Suprapubic skin (tissue), 4 donors: ENCODE measurements around the gene ATP11B. TPM values are rescaled to one million over a fixed set of nuclear protein-coding genes. Genes with fewer than 3 reads are reported as not detected.

Source experiments
- DNase-seq, 2 donors: peaks; one replicate each; pipeline ENCODE4 v3.0.0-alpha.2; 2019; ENCODE audit warnings: low spot score in 2 of 2
- H3K27ac ChIP-seq: fragments of 200-600 bp; sonication (generic); one replicate; pipeline ENCODE4 v1.5.1; 2019
- H3K27me3 ChIP-seq: fragments of 200-600 bp; sonication (generic); one replicate; pipeline ENCODE4 v1.5.1; 2019
- H3K36me3 ChIP-seq: fragments of 200-600 bp; sonication (generic); one replicate; pipeline ENCODE4 v1.5.1; 2019
- H3K4me1 ChIP-seq: fragments of 200-600 bp; sonication (generic); one replicate; pipeline ENCODE4 v1.5.1; 2019
- H3K4me3 ChIP-seq: fragments of 200-600 bp; sonication (generic); one replicate; pipeline ENCODE4 v1.5.1; 2019; ENCODE audit warnings: mild to moderate bottlenecking
- H3K9me3 ChIP-seq: fragments of 200-600 bp; sonication (generic); one replicate; pipeline ENCODE4 v1.5.1; 2019
- EP300 ChIP-seq: sonication (generic); formaldehyde crosslinking; IDR thresholded peaks from one replicate; pipeline ENCODE4 v1.6.1; 2017; ENCODE audit warnings: antibody characterized with exemption
- POLR2A ChIP-seq, 2 donors: fragments of 450-650 bp; IDR thresholded peaks; one replicate each; pipeline ENCODE4 v1.6.1; 2017; ENCODE audit warnings: antibody characterized with exemption in 2 of 2, mild to moderate bottlenecking in 2 of 2, moderate library complexity in 2 of 2
- POLR2AphosphoS5 ChIP-seq, 3 donors: sonication (generic); formaldehyde crosslinking; IDR thresholded peaks; one replicate each; pipeline ENCODE4 v1.6.1; 2017; ENCODE audit warnings: antibody characterized with exemption in 3 of 3
- WGBS: methylation state at CpG from one replicate; pipeline ENCODE4 v1.1.5; 2018; 5-methylcytosine and 5-hydroxymethylcytosine counted together
- total RNA-seq, 4 donors: library from RNA; depleted of rRNA; stranded (reverse); fragments of >200 nt; gene quantifications; one replicate each; pipeline ENCODE4 v1.1.0, GENCODE V29; 2016
- TF ChIP-seq, protein P1 (sequence below), 2 donors: fragments of 200-600 bp in 1 of 2; fragments of 450-650 bp in 1 of 2; sonication (generic) in 1 of 2; IDR thresholded peaks; one replicate each; pipeline ENCODE4 v1.5.1; 2016 to 2019; ENCODE audit warnings: antibody characterized with exemption in 2 of 2, mild to moderate bottlenecking in 1 of 2, moderate library complexity in 1 of 2

ATP11B gene
- total RNA-seq, 4 donors from 2014 or later, result 87.7 to 160 (median 122) TPM

DNA sequence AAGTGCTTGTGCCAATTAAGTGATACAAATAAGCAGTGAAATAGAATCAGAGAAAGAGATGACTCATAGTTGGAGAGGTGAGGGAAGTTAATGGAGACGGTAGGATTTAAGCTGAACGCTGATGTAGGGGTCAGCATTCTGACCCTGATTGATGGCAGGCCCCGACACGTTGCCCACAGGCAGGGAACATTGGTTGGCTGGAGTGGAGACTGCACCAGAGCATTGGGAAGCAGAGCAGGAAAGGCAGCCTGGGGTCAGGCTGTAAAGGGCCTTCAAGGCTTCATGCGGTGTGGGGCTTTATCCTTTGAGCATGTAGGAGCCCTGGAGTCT, 118.4 kb downstream of the ATP11B start:
- H3K36me3 ChIP-seq, result peaks cover 17% of the 10 kb centered on the region
- no peak overlapping the region for H3K4me3 ChIP-seq
- no peak overlapping the region for H3K27ac ChIP-seq
- H3K27me3 ChIP-seq, result no peaks in the 10 kb centered on the region
- TF ChIP-seq, protein P1, sequence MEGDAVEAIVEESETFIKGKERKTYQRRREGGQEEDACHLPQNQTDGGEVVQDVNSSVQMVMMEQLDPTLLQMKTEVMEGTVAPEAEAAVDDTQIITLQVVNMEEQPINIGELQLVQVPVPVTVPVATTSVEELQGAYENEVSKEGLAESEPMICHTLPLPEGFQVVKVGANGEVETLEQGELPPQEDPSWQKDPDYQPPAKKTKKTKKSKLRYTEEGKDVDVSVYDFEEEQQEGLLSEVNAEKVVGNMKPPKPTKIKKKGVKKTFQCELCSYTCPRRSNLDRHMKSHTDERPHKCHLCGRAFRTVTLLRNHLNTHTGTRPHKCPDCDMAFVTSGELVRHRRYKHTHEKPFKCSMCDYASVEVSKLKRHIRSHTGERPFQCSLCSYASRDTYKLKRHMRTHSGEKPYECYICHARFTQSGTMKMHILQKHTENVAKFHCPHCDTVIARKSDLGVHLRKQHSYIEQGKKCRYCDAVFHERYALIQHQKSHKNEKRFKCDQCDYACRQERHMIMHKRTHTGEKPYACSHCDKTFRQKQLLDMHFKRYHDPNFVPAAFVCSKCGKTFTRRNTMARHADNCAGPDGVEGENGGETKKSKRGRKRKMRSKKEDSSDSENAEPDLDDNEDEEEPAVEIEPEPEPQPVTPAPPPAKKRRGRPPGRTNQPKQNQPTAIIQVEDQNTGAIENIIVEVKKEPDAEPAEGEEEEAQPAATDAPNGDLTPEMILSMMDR (IDR thresholded peaks at IDR 0.05), result no peak
- TF ChIP-seq POLR2A (IDR thresholded peaks at IDR 0.05), result no peak
- no peak for TF ChIP-seq EP300
- no peak for TF ChIP-seq POLR2AphosphoS5 (IDR thresholded peaks at IDR 0.05)
- no peak for DNase-seq
- H3K4me1 ChIP-seq, result no peaks in the 10 kb centered on the region
- WGBS, result 65% methylated on average over 5 of the region's 5 CpGs
- no peaks in the 10 kb centered on the region for H3K9me3 ChIP-seq

DNA sequence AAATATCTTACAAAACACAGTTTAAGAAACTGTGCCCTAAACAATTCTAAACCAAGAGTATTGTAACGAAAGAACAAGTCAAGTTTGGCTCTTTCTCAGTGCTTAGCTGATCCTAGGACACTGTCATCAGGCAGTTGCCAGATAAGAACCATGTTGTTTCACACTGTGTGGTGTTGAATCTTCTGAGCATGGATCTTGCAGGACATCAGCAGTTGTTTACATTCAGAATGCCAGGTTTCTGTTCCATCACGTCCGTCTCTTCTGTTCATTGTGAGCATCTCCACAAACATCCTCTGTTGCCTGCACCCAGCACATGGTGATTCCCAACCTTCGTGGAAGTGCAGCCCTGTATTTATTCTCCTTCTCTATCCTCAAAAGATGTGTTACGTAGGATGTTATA, 119.2 kb downstream of the ATP11B start:
- Histone ChIP-seq H3K4me3 (no peak overlapping the region), H3K27me3 (no peaks in the 10 kb centered on the region), H3K4me1 (no peaks in the 10 kb centered on the region), H3K27ac (no peak overlapping the region), H3K36me3 (peaks cover 15% of the 10 kb centered on the region), H3K9me3 (no peaks in the 10 kb centered on the region)
- DNase-seq, result no peak
- 78% methylated on average over 5 of the region's 5 CpGs for WGBS
- TF ChIP-seq POLR2AphosphoS5 (IDR thresholded peaks at IDR 0.05), result no peak
- TF ChIP-seq POLR2A (IDR thresholded peaks at IDR 0.05), result no peak
- TF ChIP-seq, protein P1 (IDR thresholded peaks at IDR 0.05), result no peak
- TF ChIP-seq EP300, result no peak

GRCh38 chr3:182913889-182914288, 120.6 kb downstream of the ATP11B start:
- TF ChIP-seq POLR2AphosphoS5 (IDR thresholded peaks at IDR 0.05) (no peak), POLR2A (IDR thresholded peaks at IDR 0.05) (no peak), EP300 (no peak)
- TF ChIP-seq, protein P1 (IDR thresholded peaks at IDR 0.05), result no peak
- H3K36me3 ChIP-seq, result peaks cover 15% of the 10 kb centered on the region

DNA sequence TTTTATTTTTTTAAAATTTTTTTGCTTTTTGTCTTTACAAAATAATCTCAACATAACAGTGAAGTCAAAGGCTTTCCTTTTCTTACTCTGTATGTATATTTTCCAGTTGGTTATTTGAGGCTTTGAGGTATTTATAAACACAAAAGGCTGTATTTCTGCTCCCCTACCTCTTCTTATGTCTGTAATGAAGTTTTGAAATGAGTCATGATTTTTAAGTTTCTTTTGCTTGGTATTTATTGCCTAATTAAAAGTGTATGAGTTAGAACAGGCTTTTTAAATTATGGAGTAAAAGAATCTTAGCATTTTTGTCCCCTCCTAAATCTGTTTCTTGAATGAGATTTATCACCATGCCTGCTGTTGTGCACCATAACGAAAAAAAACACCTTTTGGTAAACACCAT, 121.0 kb downstream of the ATP11B start:
- Histone ChIP-seq H3K9me3 (no peaks in the 10 kb centered on the region), H3K4me3 (no peak overlapping the region), H3K27me3 (no peaks in the 10 kb centered on the region), H3K36me3 (peaks cover 15% of the 10 kb centered on the region), H3K4me1 (no peaks in the 10 kb centered on the region), H3K27ac (no peak overlapping the region)
- DNase-seq, result no peak
- TF ChIP-seq POLR2A (IDR thresholded peaks at IDR 0.05) (no peak), POLR2AphosphoS5 (IDR thresholded peaks at IDR 0.05) (no peak), EP300 (no peak)
- TF ChIP-seq, protein P1 (IDR thresholded peaks at IDR 0.05), result no peak
- 73% methylated on average over 1 of the region's 1 CpG for WGBS

More at GRCh38 chr3:182913889-182914288, 120.6 kb downstream of the ATP11B start:
- Histone ChIP-seq H3K4me3 (no peak overlapping the region), H3K27ac (no peak overlapping the region), H3K4me1 (no peaks in the 10 kb centered on the region), H3K9me3 (no peaks in the 10 kb centered on the region), H3K27me3 (no peaks in the 10 kb centered on the region)
- no peak for DNase-seq
- 73% methylated on average over 4 of the region's 4 CpGs for WGBS

- Histone ChIP-seq H3K27me3 (no peaks in the 10 kb centered on the region), H3K9me3 (no peaks in the 10 kb centered on the region), H3K4me3 (no peak overlapping the region), H3K4me1 (no peaks in the 10 kb centered on the region), H3K36me3 (peaks cover 12% of the 10 kb centered on the region), H3K27ac (no peak overlapping the region)
- 83% methylated on average over 3 of the region's 3 CpGs for WGBS
- DNase-seq, result no peak
- TF ChIP-seq EP300, result no peak
- TF ChIP-seq, protein P1 (IDR thresholded peaks at IDR 0.05), result no peak
- TF ChIP-seq POLR2AphosphoS5 (IDR thresholded peaks at IDR 0.05), result no peak
- TF ChIP-seq POLR2A (IDR thresholded peaks at IDR 0.05), result no peak
These were observed 123.8 kb downstream of the ATP11B start for GRCh38 chr3:182917134-182917533.
